Stimulated activated CD8-positive, alpha-beta memory T cell treated with anti-CD3 and anti-CD28 coated beads, Interleukin-7, amount 100 ng/mL, for 4 hours (primary cell): ENCODE results near the gene BAIAP2L1.

ENCODE experiments used
- DNase-seq, 2 donors: peaks; one replicate each; pipeline ENCODE4 v3.0.0-alpha.2; 2020; ENCODE audit warnings: low read depth in 2 of 2

BAIAP2L1 gene

DNA sequence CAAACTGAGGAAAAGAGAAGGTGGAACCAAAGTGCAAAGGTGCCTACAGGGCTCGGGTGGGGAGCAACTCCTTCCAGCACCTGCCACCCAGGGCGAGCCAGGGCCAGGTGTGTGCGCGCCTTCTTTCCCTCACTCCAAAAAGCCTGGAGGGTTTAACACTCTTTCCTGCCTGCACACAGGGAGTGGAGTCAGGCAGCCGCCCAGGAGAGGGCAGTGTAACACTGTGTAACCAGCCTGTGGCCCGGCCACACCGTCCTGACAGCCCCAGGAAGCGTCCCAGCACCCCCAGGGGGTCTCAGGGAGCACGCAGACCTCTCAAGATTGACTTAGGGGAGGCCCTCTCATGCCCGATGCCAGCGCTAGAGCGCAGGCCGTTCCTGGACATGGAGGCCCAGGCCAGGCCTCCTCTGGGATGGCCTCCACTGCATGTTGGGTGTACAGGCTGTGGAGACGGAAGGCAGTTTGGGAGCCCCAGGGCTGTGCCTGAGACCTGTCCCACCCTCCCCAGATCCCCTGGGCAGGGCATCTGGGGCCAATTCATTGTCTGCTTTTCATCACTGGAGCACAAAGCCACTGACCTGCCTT, 106.0 kb downstream of the BAIAP2L1 start:
- no peak for DNase-seq

- DNase-seq, result no peak
These were observed 106.6 kb downstream of the BAIAP2L1 start for GRCh38 chr7:98294326-98294725.

DNA sequence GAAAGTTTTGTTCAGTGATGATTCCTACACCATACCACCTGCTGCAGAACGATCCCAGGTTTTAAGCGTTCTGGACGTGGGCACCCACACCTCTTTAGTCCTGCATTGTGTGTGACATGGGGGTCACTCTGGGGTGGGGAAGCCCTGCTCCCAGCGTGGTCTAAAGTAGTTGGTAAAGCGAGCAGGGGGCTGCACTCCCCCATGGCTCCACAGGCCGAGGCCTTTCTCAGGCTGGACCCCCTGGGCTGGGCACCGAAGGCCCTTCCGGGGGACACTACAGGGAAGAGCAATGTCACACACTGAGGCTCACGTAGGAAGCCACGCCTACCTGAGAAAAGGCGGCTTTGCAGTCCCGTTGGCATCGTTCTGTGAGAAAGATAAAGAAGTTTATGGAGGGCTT, 107.1 kb downstream of the BAIAP2L1 start:
- DNase-seq, result no peak

- DNase-seq, result no peak
These were observed 107.6 kb downstream of the BAIAP2L1 start for GRCh38 chr7:98293265-98293664.

GRCh38 chr7:98291717-98292116, 109.2 kb downstream of the BAIAP2L1 start:
- DNase-seq, result no peak

DNA sequence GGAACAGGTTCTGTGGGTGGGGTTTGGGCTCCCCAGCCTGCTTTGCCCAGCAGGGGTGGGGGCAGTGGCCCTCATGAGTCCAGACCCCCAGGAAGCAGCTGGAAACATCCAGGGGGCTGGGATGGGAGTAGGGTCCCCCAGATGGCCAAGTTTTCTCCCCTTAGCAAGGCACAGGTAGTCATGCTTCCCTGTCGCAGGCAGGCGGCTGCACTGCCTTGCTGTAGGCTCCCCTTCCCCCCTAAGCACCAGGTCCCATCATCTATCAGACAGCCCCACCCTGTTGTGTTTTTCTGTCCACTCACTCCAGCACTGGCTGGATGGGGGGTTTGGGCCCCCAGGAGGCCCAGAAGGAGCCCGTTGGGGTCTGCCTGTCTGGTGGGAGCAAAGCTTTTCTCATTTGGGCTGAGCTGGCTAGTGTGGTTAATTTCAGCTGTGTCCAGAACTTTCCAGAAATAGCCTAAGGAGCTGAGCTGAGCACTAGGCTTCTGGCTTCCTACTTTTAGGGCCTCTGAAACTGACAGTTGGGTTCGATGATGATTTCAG, 111.5 kb downstream of the BAIAP2L1 start:
- no peak for DNase-seq

DNA sequence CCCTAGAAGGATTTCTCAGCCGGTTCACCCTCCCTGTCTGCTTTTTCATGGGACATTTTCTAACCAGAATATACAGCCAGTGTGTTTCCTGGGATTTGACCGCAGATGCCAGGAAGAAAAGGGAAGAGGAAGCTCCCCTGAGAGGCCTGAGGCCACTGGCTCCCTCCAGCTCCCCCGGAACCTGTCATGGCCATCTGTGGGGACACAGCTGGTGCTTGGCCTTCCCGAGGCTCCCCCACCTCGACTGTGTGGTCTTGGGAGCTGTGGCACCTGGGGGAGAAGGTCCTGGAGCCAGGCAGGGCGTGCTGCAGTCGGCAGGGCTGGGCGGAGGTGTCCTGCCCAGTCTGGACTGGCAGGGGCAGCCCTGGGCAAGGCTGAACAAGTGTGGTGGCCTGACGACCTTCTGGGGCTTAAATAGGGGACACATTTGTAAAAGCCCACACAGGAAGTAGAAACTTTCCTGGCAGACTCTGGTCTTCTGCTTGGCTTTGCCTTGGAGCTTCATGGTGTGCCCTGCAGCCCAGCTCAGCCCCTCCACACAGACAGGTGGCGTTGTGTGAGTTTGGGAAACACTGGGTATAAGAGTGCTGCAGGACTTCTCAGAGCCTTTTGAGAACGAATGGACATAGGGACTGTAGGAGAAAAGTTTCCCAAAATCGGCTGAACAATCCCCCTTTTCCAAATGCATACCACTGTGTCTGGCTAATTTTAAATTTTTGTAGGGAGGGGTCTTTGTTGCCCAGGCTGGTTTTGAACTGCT, 112.6 kb downstream of the BAIAP2L1 start:
- no peak for DNase-seq

DNA sequence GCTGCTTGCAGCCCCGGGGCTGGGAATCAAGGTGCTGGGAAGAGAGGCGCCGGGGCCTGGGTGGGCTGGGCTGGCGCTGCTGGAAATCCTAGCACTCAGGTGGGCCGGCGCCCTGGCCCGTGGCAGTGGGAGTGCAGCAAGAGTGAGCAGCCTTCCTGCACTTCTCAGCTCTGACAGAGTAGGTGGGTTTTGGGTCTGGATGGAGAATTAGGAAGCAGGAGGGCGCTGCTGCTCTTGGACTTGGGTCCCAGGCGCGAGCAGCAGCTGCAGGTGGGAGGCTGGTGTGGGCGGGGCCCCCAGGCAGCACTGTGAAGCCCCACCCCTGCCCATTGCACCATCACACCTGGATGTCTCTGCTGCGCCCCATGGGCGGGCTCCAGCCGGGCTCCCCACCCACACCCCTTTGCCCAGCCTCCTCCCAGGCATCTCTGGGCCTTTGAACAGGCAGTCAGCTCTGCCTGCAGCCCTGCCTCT, 113.4 kb downstream of the BAIAP2L1 start:
- no peak for DNase-seq

- no peak for DNase-seq
These were observed 114.0 kb downstream of the BAIAP2L1 start for GRCh38 chr7:98286701-98287485.

GRCh38 chr7:98286093-98286539, 114.8 kb downstream of the BAIAP2L1 start:
- no peak for DNase-seq

- no peak for DNase-seq
These were observed 115.5 kb downstream of the BAIAP2L1 start for GRCh38 chr7:98285157-98286092.

DNA sequence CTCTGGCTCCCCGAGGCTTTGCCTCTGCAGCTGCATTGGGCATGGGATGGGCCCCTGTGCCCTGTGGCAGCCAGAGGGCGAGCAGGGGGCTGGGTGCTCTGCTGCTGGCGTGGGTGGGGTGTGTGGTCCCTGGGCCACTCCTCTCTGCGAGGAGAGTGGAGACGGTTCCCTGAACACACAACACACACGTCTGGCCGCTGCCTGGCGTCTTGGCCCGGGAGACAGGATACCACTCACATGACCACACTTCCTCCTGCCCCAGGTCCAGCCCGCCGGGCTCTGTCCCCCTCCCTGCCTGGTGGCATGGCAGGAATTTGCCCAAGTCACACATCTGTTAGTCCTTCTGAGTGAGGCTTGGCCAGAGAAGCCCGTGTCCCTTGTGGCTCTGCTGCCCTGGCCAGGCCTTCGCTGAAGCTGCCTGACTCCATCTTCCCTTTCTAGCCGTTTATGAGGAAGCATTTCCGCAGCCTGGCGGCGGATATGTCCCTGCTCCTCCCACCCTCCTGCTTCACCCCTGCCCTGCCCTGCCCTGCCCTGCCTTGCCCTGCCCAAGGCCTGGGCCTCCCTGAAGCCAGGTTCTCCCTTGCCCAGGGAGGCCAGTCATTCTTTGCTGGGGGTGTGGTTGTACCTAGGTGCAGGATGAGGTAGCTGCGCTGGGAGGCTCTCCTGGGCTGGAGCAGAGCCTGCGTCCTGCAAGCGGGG, 116.4 kb downstream of the BAIAP2L1 start:
- DNase-seq, result no peak

DNA sequence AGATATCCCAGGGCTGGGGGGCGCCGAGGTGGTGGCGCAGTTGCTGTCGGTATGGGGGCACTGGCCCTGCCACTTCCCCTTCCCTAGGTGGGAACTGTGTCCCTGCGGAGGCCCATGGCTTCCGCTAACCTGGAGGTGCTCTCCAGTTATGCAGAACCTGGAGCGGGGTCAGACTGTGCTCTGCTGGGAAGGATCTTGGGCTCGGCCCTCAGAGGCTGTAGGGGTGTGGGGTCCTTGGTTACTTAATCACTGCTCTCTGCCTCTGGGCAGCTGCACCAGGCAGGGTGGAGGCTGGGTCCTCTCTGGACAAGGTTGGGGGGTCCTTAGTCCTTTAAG, 117.0 kb downstream of the BAIAP2L1 start:
- no peak for DNase-seq

- DNase-seq, result no peak
These were observed 117.6 kb downstream of the BAIAP2L1 start for GRCh38 chr7:98283127-98283886.

- DNase-seq, result no peak
These were observed 118.2 kb downstream of the BAIAP2L1 start for GRCh38 chr7:98282703-98283102.

DNA sequence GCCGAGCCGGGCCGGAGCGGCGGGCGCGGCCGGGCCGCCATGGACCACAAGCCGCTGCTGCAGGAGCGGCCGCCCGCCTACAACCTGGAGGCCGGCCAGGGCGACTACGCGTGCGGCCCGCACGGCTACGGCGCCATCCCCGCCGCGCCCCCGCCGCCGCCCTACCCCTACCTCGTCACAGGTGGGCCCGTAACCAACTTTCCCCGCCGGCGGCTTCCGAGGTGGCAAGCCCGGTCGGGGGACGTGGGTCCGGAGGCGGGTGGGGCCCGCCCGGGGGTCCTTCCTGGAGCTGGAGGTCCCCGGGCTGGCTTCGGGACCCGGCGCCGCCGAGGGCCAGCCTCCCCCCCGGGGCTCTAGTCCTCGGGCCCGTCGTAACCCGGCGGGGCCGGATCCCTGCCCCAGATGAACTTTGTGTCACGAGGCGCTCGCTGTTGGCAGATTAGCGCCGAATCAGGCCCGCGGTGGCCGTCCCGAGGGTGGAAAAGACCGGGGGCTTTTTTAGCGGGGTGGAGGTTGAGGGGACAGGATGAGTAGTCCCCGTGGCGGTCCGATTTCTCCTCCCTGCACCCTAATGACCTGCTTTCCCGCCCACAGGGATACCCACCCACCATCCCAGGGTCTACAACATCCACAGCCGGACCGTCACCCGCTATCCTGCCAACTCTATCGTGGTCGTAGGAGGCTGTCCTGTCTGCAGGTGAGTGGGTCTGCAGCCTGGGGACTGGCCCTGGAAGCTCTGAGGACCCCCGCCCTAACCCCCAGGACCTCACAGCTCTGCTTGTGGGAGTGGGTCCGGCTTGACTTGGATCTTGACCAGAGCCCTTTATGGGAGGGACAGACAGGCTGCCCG, 118.9 kb downstream of the BAIAP2L1 start:
- DNase-seq, result no peak

GRCh38 chr7:98280791-98281756, 119.8 kb downstream of the BAIAP2L1 start, which contains the start of gene BRI3:
TSS of gene BRI3 (plus strand) at chr7:98281686. CDS start at chr7:98281796, 110 bp downstream.
- peak; percentile 83 to 92 for DNase-seq

DNA sequence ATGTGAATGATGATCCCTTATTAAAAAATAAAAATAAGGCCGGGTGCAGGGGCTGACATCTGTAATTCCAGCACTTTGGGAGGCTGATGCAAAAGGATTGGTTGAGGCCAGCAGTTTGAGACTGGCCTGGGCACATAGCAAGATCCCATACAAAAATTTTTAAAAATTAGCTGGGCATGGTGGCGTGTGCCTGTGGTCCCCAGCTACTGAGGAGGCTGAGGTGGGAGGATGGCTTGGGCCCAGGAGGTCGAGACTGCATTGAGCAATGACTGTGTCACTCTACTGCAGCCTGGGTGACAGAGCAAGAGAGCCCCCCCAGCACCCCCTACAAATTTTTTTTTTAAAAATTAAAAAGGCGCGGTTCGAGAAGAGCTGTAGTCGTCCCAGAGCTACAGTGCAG, 120.6 kb downstream of the BAIAP2L1 start:
- DNase-seq, result no peak
